GM12864 (cell line): ENCODE results near the gene NQO1.

Experiments
- DNase-seq: peaks from one replicate; pipeline ENCODE4 v3.0.0-alpha.2; 2011; ENCODE audit warnings: low read depth
- H3K4me3 ChIP-seq: 2 replicates; pipeline ENCODE4 v1.5.1; 2011; ENCODE audit warnings: mild to moderate bottlenecking, low read depth, low read length, control low read depth
- TF ChIP-seq, protein P1 (sequence below): IDR thresholded peaks from 2 replicates; pipeline ENCODE4 v1.5.1; 2011; ENCODE audit warnings: low read depth, mild to moderate bottlenecking, moderate library complexity, low read length, control low read depth, inconsistent platforms; ENCODE audit errors: missing control alignments

Gene NQO1

DNA sequence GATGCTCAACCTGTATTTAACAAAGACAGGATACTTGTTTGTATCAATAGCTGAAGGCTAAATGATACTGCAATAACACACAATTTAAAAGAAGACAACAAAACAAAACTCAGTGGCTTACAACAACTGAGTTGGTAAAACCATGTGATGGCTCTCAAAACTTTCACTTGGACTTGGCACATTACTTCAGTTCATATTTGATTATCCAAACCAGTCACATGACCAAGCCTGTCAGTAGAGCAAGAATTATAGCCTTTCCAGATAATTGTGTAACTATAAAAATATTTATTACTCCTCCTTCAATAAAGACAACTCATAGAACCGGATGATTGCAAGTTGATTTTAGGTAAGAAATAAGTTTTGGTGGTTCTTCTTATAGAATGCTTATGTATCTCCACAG, 56.8 kb downstream of the NQO1 start:
- H3K4me3 ChIP-seq: no peak overlapping the region
- TF ChIP-seq, protein P1, sequence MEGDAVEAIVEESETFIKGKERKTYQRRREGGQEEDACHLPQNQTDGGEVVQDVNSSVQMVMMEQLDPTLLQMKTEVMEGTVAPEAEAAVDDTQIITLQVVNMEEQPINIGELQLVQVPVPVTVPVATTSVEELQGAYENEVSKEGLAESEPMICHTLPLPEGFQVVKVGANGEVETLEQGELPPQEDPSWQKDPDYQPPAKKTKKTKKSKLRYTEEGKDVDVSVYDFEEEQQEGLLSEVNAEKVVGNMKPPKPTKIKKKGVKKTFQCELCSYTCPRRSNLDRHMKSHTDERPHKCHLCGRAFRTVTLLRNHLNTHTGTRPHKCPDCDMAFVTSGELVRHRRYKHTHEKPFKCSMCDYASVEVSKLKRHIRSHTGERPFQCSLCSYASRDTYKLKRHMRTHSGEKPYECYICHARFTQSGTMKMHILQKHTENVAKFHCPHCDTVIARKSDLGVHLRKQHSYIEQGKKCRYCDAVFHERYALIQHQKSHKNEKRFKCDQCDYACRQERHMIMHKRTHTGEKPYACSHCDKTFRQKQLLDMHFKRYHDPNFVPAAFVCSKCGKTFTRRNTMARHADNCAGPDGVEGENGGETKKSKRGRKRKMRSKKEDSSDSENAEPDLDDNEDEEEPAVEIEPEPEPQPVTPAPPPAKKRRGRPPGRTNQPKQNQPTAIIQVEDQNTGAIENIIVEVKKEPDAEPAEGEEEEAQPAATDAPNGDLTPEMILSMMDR: no peak
- no peak for DNase-seq

DNA sequence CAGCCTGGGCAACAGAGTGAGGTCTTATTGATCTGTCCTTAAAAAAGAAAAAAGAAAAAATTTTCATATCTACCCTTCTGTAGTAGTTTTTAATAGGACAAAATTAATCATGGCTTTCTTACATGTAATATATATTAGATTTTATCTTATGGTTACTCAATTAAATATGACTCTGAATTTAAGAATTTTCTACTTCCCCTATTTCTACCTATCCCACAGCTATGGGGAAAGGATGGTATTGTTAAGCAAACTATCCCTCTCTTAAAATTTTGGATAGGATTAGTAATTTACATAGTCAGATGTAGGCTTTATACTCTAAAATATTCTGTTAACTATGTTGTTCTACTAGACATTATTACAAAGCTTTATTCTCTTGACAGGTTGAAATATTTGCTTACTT, 62.5 kb downstream of the NQO1 start:
- TF ChIP-seq, protein P1: no peak
- no peak for DNase-seq
- no peak overlapping the region for H3K4me3 ChIP-seq

DNA sequence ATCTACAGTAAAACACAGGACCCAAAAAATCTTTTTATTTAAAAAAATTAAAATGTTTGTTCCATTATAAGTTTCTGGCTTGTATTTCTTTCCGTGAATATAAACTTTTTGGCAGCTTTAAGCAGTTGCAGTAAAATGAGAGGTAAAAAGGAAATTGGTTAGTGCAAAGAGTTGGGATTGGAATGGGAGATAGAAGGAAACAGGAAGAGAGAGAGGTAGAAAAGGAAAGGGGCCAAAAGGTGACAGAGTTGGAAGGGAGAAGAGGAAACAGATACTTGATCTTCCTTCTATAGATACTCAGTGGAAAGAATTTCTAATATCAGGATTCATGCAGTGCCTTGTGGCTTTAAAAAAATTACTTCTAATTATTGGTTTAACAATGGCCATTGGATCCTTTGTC, 63.5 kb downstream of the NQO1 start:
- no peak for DNase-seq
- no peak overlapping the region for H3K4me3 ChIP-seq
- TF ChIP-seq, protein P1: no peak

DNA sequence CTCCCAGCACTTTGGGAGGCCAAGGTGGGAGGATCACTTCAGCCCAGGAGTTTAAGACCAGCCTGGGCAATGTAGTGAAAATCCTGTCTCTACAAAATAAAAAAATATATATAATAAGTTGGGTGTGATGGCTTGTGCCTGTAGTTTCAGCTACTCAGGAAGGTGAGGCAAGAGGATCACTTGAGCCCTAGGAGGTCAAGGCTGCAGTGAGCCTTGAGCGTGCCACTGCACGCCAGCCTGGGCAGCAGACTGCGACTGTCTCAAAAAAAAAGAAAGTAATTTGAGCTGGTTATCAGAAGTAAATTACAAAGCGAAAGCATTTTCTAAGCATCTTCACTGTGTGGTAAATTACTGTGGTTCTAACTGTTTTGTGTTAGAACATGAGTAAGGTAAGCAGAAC, 66.2 kb downstream of the NQO1 start:
- no peak for DNase-seq
- no peak overlapping the region for H3K4me3 ChIP-seq
- TF ChIP-seq, protein P1: no peak
